Measurements from ENCODE around the gene KCNIP4.

KCNIP4 gene

GRCh38 chr4:21377046-21377445 is 571.5 kb downstream of the KCNIP4 start:
- CTCF ChIA-PET: no interaction called here
- POLR2A ChIA-PET: no interaction called here
- no peak overlapping the region for H3K4me3 ChIP-seq (ENCODE audit: low read depth, low read length)
- TF ChIP-seq, protein P1, sequence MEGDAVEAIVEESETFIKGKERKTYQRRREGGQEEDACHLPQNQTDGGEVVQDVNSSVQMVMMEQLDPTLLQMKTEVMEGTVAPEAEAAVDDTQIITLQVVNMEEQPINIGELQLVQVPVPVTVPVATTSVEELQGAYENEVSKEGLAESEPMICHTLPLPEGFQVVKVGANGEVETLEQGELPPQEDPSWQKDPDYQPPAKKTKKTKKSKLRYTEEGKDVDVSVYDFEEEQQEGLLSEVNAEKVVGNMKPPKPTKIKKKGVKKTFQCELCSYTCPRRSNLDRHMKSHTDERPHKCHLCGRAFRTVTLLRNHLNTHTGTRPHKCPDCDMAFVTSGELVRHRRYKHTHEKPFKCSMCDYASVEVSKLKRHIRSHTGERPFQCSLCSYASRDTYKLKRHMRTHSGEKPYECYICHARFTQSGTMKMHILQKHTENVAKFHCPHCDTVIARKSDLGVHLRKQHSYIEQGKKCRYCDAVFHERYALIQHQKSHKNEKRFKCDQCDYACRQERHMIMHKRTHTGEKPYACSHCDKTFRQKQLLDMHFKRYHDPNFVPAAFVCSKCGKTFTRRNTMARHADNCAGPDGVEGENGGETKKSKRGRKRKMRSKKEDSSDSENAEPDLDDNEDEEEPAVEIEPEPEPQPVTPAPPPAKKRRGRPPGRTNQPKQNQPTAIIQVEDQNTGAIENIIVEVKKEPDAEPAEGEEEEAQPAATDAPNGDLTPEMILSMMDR (IDR thresholded peaks at IDR 0.05; ENCODE audit: insufficient read depth, low read length, missing control alignments): no peak
- no peak for DNase-seq (ENCODE audit: low read depth, low spot score)

- TF ChIP-seq, protein P1 (IDR thresholded peaks at IDR 0.05; ENCODE audit: insufficient read depth, low read length, missing control alignments): no peak
- no peak for DNase-seq (ENCODE audit: low read depth, low spot score)
- POLR2A ChIA-PET: no interaction called here
- CTCF ChIA-PET: no interaction called here
- H3K4me3 ChIP-seq (ENCODE audit: low read depth, low read length): no peak overlapping the region
These were observed 572.4 kb downstream of the KCNIP4 start for GRCh38 chr4:21376176-21376575.

DNA sequence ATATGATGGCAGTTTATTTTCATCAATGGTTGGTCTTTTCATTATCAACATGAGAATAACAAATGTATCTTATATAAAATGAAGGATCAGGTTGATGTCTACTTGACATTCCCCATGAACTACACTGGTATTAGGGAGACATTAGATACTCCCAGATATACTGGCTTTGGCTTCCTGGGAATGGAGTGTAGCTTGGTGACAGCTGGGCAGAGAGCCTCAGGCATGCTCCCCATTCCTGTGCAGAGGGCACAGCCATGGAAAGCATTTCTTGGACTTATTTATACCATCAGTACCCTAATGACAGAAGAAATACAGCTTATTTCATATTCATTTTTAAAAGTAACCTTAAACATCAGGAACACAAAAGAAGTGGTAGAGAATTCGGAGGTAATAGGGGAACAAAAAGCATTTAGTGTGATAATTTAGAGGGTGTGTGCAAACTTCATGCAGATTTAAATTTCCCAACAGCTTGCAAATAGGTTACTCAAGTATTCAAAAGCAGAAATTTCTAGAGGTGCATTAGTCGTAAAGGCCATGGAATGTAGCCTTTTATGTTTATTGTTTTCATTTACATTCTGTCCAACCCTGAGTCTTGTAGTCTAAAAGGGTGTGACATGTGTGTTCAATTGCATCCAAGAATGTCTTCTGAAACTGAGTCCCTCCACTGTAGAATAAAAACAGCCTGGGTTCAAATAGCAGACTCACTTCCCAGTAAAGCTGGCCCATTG is 573.8 kb downstream of the KCNIP4 start:
- DNase-seq (ENCODE audit: low read depth, low spot score): no peak
- ChIA-PET POLR2A (no interaction called here), CTCF (no interaction called here)
- TF ChIP-seq, protein P1 (IDR thresholded peaks at IDR 0.05; ENCODE audit: insufficient read depth, low read length, missing control alignments): no peak
- no peak overlapping the region for H3K4me3 ChIP-seq (ENCODE audit: low read depth, low read length)

DNA sequence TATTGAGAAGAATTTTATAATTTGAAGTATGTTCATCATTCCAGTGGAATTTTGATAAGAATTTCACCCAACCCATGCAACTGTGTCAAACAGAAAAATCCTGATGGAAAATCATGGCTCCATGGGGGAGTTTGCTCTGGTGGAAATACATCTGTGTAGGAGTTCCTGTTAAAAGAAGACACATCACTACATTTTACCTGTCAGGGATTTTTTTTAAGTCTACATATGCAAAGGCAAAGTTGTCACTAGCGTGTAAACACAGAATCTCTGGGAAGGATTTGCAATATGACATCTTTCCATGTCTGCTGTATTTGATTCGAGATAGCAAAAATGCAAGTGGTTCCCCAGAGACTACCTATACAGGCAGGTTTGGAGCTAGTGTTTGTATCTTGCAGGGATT is 581.0 kb downstream of the KCNIP4 start:
- TF ChIP-seq, protein P1 (IDR thresholded peaks at IDR 0.05; ENCODE audit: insufficient read depth, low read length, missing control alignments): no peak
- no peak overlapping the region for H3K4me3 ChIP-seq (ENCODE audit: low read depth, low read length)
- DNase-seq (ENCODE audit: low read depth, low spot score): no peak
- ChIA-PET CTCF (no interaction called here), POLR2A (no interaction called here)

DNA sequence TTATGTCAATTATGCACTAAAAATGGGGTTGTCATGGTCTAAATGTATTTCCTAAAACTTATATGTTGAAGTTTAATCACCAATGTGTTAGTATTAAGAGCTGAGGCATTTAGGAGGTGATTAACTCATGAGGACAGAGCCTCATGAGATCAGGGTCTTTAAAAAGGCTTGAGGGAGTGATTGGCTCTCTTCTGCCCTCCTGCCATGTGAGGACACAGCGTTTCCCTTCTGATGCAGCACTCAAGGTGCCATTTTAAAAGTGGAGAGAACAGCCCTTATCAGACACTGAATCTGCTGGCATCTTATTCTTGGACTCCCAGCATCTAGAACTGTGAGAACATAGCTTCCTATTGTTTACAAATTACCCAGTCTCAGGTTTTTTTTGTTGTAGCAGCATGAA is 581.7 kb downstream of the KCNIP4 start:
- no peak overlapping the region for H3K4me3 ChIP-seq (ENCODE audit: low read depth, low read length)
- ChIA-PET POLR2A (no interaction called here), CTCF (no interaction called here)
- no peak for DNase-seq (ENCODE audit: low read depth, low spot score)
- TF ChIP-seq, protein P1 (IDR thresholded peaks at IDR 0.05; ENCODE audit: insufficient read depth, low read length, missing control alignments): no peak

- ChIA-PET CTCF (no interaction called here), POLR2A (no interaction called here)
- no peak for DNase-seq (ENCODE audit: low read depth, low spot score)
- TF ChIP-seq, protein P1 (IDR thresholded peaks at IDR 0.05; ENCODE audit: insufficient read depth, low read length, missing control alignments): no peak
- no peak overlapping the region for H3K4me3 ChIP-seq (ENCODE audit: low read depth, low read length)
These were observed 582.3 kb downstream of the KCNIP4 start for GRCh38 chr4:21366312-21366711.
